HCEC 1CT (cell line): ENCODE data around the gene STK24.

Experiments
- DNase-seq: peaks from one replicate; pipeline ENCODE4 v3.0.0-alpha.2; 2017

Gene STK24

DNA sequence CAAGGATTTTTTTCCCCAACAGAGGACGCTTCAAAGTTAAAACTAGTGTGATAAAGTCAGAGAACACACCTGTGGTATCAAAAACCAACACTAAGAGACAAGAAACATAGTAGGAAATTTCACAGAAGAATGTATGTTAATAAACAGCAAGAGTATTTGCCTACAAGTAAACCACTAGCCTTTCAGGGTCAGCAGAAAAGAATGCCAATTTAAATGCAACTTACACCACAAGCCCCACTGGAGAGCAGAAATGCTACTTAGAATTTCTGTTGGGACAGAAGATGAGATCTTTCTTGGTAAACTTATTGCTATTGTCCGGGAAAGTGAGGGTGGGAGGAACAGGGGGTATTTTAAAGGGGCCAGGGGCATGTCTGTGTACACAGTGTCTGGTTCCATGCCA, 68.6 kb downstream of the STK24 start:
- peak; percentile 57 for DNase-seq

DNA sequence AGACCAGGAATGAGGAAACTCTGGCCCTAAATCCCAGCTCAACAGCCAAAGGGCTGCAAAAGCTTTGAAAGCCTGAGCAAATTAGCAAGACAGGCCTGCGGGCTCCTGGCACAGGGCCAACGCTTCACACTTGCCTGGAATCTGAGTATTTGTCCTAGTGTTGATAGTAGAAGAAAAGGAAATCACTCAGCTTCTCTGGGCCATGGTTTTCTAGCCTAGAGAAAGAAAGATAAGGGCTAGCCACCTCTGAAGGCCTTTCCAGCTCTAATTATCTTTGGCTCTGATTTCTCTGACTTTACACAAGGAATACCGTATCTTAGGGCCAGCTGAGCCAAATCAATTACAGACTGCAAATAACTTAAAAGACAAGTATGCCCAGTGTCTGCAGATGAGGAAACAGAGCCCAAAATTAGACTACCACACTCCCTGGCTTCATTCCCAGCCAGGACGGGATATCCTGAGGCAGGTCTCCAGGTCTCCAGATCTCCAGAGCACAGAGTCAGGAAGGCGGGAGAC, 69.6 kb downstream of the STK24 start:
- no peak for DNase-seq

DNA sequence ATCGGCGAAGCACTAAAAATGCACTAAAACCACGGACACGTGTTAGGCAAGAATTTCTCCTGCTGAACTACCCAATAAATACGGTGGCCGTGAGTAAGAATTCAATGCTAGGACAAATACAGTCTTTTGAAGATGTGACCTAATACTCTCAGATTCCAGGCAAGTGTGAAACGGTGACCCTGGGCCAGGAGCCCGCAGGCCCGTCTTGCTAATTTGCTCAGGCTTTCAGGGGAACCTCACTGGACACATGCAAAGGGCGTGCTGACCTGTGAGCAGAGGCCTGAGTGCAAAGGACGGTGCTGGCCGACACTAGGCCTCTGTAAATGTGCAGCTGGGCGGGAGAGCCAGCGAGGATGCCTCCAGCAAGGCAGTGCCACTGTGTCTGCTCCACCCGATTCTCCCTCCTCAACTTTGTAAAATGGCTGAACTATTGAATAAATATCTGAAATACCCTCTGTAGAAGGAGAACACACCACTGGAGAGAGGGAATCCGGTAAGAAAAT, 70.1 kb downstream of the STK24 start:
- no peak for DNase-seq

DNA sequence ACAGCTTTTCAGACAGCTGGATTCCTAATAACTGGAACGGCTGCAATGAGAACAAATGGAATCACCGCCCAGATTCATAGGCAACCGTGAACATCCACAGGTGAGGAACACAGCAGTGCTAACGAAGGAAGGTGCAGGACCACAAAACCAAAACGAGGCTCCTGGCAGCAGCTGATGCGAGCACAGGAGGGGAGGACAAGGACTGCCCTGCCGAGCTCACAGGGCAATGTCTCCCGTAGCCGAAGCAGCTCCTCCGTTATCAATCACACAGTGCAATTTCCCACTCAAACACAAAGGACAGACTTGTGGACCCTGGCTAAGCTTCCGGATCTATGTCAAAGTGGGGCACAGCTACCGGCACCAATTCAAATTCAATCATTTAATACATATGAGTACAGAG, 70.6 kb downstream of the STK24 start:
- DNase-seq, result no peak

DNA sequence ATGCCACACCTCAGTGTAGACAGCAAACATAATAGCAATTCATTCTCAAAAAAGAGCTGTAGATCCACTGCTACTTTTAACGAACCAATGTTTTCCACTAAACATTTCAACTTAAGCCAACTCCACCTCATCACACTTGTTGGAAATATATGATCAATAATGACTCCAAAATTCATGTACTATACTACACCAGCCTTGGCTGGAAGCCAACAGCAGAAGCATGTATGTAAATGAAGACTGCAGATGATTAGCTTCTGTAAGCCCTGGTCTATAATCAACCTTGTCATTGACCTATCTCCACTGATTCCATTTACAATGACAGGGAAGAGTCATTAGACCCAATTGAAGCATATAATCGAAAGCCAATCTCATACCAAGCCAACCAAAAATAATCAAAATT, 71.7 kb downstream of the STK24 start:
- DNase-seq, result no peak

DNA sequence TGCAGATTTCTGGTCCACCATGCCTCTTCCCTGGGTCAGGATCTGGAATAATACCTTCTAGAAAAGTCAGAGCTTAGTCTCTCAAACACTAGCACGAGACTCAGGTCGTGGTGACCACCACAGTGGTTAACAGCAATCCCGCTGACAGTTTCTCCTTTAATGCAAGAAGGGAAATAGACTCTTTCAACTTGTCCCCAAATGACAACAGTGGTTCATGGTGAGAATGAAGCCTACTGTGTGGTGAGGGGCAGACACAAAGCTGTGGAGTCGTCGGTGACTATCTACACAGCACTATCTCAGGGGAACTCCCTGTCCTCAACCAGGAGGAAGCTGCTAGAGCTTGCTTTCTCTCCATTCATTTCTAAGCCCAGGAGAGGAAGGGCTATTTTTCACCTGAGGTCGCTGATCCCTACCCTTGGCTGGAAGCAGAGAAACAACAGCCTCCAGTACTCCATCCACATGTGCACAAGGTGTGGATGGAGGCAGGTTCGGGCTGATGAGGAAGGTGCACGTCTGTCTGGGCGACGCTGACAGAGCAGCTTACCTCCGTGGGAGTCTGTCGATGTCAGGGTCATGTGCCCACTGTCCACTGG, 72.4 kb downstream of the STK24 start:
- no peak for DNase-seq

DNA sequence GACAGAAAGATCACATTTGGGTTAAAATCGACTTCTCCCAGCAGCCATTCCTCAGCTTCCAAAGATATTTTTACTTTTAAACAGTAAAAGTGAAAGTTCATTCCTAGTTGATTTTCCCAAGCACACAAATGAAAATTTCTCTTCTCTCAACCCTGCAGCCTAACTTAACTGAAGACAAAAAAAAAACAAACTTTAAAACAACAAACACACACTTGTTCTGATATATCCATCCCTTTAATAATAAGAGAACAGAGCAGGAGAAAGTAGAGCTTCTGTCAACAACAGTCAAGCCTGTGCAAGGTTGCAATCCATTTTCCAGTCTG, 72.9 kb downstream of the STK24 start:
- DNase-seq, result no peak

DNA sequence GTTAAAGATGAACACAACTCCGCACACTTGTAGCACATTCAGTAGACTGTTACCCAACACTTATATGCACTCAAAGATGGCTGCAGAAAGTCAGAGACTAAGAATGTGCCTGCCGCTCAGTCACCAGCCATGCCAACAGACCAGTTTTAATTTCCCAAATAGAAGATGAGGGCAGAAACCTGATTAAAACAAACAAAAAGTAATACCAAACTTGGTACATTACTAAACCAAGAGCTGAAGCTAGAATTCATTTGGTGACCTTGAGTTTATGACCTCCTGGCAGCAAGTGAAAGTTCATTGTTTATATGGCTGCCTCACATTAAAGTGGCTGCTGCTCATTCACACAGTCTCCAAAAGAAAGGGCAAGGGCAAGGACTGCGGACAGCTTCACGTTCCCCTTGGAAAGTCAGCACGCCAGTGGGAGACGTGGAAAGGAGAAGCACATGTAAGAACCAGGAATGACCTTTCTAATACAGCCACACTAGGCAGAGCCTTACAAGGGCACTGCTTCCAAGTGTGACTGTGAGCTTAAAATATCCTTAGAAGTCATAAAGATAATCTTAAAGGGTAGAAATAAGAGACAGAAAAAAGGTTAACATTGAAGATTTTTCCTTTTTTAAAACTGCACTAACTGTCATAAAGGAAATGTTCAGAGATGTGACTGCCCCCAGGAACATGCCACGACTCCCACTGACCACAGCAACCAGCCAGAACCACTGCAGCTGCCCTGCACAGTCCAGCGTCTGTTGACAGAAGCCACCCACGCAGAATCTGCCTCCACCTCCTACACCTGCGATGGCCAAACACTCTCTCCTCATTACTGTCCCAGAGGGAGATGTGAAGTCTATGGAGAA, 73.5 kb downstream of the STK24 start:
- no peak for DNase-seq

DNA sequence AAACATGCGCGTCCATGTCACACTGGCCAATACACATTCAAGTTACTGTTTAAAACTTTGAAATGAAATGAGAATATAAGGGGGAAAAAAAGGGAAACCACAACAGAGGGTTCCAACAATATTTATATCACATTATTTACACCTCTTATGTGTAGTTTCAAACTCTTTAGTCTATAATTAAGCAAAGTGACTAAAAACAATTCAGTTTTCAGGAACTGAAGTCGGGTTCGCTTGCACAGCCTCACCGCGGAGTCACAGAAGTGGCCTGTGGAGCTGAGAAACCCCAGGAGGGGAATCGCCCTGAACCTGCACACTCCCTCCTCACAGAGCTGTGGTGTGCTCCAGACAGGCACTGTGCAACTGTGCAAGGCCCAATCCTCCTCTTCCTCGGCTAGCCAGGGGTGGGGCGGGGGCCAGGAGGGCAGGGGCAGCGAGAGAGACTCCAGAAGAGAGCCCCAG, 75.9 kb downstream of the STK24 start:
- no peak for DNase-seq

DNA sequence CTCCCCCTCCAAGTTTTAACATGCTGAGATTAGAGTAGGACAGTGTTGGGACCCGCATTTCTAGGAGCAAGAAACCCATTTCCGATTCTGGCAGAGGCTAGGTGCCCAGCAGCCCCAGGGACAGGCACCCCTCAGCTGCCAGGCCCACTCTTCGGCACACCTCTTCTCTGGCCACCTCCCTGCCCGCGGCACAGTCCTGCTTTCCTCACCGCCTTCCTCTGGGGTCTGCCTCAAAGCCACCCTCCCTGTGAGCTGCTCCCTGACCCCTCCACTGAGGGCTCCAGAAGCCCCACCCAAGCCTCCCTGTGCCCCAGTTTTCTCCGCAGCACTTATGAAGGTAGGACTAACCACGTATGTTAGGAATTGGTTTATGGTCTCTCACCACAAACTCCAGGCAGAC, 79.9 kb downstream of the STK24 start:
- DNase-seq, result no peak

DNA sequence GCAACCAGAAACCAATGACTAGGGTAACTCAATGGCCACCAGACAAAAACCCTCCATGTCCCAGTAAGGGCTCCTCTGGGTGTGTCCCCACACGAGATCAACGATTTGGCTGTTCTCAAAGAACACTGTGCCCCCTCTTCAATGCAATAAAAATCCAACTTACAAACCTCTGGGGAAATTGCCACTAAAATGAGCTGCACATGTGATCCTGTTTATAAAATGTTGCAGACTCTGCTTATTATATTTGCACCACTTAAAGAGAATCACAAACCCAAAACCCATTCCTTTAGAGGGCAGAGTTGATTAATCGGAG, 80.5 kb downstream of the STK24 start:
- no peak for DNase-seq

DNA sequence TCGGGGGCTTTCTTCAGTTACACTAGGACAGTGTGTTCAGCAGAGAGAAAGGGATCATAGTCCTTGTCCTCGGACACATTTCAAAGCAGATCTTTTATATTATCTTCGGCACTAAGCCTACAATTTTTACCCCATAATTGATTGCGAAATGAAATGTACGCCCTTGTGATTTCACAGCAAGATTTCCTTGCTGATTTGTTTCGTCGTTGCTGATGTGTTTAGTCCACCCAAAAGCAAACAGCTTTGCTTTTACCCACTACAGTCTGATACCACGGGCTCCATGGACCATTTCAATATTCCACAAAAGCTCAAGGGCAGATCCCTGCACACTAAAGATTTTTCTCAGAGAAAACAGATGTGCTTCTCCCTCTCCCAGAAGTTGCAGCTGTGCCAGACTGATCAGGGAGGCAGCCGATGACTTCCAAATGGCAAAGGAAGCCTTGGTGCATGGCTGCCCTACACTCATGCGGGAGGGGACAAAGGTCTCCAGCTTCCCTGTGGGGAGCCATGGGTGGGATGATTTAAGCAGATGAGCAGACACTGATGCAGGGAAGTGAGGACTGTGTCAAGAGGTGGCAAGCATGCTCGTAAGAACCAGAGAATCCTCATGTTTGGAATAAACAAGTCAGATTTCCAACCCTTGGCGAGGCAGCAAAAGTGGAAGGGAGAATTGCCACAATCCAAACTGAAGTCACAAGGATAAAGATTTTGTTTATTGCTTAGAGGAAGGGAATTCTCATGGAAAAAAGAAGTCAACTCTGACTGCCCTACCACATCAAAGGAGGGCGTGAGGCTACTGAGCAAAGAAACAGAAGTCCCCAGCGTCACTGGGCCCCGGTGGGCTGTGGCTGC, 81.1 kb downstream of the STK24 start:
- no peak for DNase-seq

DNA sequence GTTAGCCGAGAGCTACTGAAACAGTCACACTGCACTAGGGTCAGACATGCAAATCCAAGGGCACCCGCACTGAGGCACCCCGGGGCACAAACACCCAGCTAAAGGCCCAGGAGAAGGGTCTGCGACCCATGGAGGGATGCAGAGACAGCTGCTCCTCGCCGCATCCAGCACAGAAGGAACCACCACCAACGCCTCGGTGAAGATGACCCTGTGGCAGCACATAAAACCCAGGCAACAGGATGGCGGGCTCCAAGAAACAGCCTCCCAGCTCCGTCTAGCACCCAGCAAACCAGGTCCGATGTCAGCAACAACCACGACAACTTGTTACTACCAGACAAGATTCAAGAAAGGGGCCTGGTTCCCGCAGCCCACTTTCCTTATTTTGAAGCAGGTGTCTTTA, 82.1 kb downstream of the STK24 start:
- DNase-seq, result no peak

DNA sequence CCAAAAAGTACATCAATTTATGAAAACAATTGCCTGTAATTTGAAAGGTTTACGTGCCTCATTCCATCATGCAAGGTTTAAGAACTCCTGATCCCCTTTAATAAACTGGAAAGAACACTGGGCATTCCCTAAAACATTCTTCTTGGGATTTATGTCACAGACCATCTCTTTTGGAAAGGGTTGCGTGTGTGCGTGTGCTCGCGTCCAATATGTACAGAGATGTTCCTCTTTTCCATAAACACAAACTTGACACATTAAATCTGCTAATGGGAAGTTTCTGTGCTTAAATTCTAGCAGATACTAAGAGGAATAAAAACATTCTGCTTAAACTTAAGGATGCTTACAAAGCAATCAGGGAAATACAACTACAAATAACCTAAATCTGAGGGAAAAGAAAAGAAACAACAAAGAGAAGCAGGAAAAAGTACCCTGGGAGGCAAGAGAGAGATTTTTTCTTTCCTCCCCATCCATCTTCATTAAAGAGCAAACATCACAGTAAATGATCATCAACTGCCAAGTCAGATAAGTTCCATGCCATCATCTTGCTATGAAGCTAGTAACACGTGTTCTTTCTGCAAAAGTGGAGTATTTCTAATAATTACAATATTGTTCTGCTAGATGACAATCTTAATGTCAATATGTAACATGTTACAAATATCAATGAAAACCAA, 83.7 kb downstream of the STK24 start:
- no peak for DNase-seq

DNA sequence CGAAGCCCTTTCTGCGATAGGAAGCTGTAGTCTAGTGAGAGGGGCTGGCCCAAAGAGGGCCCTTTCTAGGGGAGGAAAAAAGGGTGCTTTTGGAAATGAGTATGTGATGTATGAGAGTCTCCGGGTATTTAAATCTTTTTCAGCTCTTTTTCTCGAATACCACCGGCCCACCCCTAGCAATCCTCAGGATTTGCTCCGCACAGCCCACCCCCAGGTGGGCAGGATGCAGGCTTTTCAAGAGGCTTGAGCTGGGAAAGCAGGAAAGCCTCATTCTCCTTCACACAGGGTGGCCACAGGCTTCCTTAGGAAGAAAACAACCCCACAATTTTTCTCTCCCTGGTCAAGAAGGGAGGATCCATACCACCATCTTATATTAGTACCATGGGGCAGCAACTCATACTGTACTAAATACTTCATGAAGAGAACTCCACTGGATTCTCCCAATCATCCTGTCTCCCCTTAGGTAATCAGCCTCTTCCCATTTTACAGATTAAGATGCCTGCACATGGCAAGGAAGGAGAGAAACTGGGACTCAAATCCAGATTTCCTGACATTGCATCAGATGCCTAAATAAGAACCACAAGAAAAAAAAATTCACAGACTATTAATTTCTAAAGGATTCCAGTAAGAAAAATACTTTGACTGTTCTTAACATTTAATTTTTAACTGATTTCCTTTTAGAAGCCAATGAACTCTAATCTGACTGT, 84.4 kb downstream of the STK24 start:
- DNase-seq, result no peak

DNA sequence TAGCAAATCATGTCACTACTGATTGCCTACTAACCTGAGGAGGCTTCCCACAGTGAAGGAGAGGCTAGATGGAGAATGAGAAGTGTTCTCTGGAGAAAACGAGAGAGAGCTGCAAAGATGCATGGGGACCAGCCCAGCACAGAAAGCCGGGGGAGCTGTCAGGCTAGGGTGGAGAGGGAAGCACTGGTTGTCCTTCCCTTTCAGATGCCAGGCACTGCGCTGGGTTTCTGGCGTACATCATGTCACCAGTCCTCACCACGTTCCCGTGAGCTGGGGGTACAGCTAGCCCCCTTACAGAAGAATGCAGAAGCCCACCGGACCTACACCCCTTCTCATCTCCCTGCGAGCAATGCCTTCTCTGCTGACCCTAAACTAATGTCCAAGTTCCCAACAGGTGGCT, 86.0 kb downstream of the STK24 start:
- DNase-seq, result no peak

DNA sequence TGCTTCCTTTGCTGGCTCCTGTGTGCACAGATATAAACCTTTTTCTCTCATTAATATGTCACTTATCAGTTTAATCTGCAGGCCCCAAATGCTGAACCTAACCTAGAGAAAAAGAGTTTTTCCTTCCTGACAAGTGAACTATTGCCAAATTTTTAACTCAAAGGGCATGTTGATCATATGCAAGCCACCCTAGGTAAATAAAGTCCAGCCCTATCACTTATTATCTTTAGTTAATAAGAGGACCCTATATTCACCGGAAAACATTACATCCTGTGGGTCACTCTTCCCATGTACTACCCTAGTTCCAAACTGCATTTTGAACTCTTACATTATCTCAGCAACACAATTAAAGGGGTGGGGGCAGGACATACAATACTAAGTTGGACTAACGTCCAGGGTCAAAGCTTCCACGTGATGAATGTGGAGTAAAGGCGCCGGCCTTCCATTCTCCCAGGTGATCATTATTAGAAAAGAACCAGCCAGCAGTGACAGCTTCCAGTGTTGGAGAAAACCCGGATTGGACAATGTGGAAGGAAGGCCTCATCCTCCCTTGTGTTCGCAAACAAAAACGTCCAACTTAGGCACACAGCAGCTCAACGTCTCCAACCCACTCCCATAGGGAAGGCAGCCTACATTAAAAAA, 86.6 kb downstream of the STK24 start:
- no peak for DNase-seq

DNA sequence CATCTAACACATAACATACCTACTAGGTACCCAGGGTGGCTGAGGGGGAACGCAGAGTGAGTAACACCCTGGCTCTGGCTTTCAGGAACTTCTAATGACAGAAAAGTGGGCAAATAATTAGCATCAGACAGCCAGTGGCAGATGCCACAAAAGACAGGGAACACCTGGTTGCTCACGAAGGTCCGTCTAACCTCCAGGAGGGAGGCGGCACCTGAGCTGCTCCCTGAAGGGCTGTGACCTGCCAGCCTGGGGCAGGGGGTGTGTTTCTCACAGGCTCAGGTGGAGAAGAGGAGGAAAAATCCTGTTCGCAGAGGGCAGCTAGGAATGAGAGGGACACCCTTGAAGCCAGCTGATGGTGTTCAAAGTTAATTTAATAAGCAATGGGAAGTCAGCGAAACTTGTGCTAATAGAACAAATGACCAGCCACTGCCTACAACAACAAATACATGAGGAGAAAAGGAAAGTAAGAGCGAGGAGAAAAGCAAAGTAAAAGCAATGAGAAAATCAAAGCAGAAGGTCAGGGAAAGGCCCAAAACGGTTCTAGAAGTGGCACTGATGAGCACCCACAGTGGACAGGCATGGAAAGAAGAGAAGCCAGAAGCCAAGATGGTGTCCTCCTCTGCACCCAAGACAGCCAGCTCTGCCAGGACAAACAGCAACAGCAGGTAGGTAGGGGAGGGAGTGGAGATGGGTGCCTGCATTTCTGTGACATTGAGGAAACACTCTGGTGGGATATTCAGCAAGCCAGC, 87.3 kb downstream of the STK24 start:
- DNase-seq, result no peak

DNA sequence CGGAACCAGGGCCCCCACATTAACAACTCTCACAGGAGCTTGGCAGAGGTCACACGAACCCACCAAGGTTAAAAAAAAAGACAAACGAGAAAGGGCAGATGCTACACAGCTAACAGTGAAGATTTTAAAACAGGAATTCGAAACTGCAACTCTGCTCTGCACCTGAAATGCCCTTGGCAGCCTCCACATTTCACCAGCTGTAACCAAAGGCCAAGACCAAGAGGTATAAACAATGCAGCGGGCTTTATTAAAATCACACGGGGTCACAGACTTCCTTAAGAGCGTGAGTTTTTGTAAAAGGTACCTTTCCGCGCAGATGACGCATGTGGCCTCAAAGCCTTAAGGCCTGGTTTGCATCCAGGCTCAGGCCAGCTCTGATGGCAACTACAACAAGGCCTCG, 88.2 kb downstream of the STK24 start:
- no peak for DNase-seq

DNA sequence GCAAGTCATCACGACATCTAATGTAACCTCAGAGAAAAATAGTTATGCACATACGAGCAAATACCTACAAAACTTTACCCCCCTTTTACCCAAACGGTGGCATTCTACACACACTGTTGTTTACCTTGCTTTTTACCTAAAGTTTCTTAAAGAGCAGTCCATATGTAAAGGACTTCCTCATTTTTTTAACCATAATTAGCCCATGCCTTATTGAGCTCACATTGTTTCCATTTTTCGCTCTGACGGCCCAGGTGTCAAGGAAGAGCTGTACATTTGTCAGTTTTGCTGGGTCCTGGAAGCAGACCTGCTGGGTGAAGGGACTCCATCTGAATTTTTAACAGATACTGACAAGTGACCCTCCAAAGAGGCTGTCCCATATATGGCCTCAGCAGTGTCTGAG, 89.4 kb downstream of the STK24 start:
- DNase-seq, result no peak

DNA sequence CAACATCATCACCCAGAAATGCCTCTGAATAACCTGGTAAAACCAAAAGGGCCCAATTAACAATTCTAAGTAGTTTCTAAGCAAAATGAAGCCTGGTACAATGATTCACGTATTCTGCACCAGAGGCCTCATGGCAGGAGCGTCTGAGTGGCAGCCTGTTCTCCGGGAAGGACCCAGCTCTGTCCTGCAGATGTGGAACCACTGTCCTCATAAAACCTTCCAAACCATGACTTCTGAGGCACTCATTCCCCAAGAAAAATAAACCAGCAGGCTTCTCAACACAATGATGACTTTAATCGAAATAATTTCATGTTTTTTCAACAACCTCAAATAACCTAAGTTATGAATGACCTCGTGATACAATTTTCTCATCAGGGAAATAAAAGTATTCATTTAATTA, 89.9 kb downstream of the STK24 start:
- no peak for DNase-seq
